Hematopoietic multipotent progenitor cell treated with erythropoietin and hydrocortisone succinate and interleukin-3 and kit ligand, for 4 days (in vitro differentiated cells): ENCODE measurements around the gene BRCA1.
"Not testable (repeated sequence)": the region's sequence is repeated elsewhere in the genome, so short reads cannot be mapped to it uniquely, and the experiment has no call there.

Source experiments
- DNase-seq: peaks from one replicate; pipeline ENCODE4 v3.0.0-alpha.2; 2015

Gene BRCA1

GRCh38 chr17:43068570-43069367, 56.4 kb downstream of the BRCA1 start:
- no peak for DNase-seq

- no peak for DNase-seq
Observed at GRCh38 chr17:43062984-43063638, 62.1 kb downstream of the BRCA1 start.

GRCh38 chr17:43056051-43056450, 69.1 kb downstream of the BRCA1 start:
- DNase-seq: no peak

GRCh38 chr17:43053008-43053407, 72.2 kb downstream of the BRCA1 start:
- DNase-seq: not testable (repeated sequence)

- DNase-seq: no peak
Observed at GRCh38 chr17:43051969-43052368, 73.2 kb downstream of the BRCA1 start.

GRCh38 chr17:43044024-43044423, 81.1 kb downstream of the BRCA1 start:
- DNase-seq: no peak

GRCh38 chr17:43043307-43043706, 81.9 kb downstream of the BRCA1 start:
- no peak for DNase-seq

- peak; percentile 73 for DNase-seq
Observed at GRCh38 chr17:43042025-43042628, 83.0 kb downstream of the BRCA1 start.

GRCh38 chr17:43040655-43041054, 84.5 kb downstream of the BRCA1 start:
- DNase-seq: no peak

GRCh38 chr17:43039646-43040045, 85.5 kb downstream of the BRCA1 start:
- no peak for DNase-seq

- no peak for DNase-seq
Observed at GRCh38 chr17:43034894-43035293, 90.3 kb downstream of the BRCA1 start.

GRCh38 chr17:43033948-43034881, 90.9 kb downstream of the BRCA1 start:
- DNase-seq: no peak

GRCh38 chr17:43031666-43032065, 93.5 kb downstream of the BRCA1 start:
- DNase-seq: no peak

GRCh38 chr17:43030137-43030767, 94.9 kb downstream of the BRCA1 start:
- no peak for DNase-seq

GRCh38 chr17:43028221-43028861, 96.8 kb downstream of the BRCA1 start:
- no peak for DNase-seq

GRCh38 chr17:43027091-43028032, 97.8 kb downstream of the BRCA1 start:
- no peak for DNase-seq

- no peak for DNase-seq
Observed at GRCh38 chr17:43026595-43026994, 98.6 kb downstream of the BRCA1 start.

GRCh38 chr17:43025766-43026537, 99.2 kb downstream of the BRCA1 start:
- DNase-seq: no peak

- DNase-seq: no peak
Observed at GRCh38 chr17:43025290-43025657, 99.9 kb downstream of the BRCA1 start.
